GM12878 (cell line): Measurements from ENCODE around the gene ELANE.

ENCODE experiments used
- HCFC1 ChIP-seq: fragments of 150-350 bp; IDR thresholded peaks from 2 replicates; pipeline ENCODE4 v1.6.1; 2014; ENCODE audit warnings: low read length
- TAF1 ChIP-seq: IDR thresholded peaks from 2 replicates; pipeline ENCODE4 v1.6.1; 2011; ENCODE audit warnings: mild to moderate bottlenecking, low read depth, low read length, borderline replicate concordance
- YY1 ChIP-seq: IDR thresholded peaks from 2 replicates; pipeline ENCODE4 v1.6.1; 2011; ENCODE audit warnings: low read depth, mild to moderate bottlenecking, low read length
- TF ChIP-seq, protein P1 (sequence below): IDR thresholded peaks from 2 replicates; pipeline ENCODE4 v1.6.1; 2012; ENCODE audit warnings: low read depth, low read length, improper control_type of control experiment
- TF ChIP-seq, protein P2 (sequence below), 3 experiments: IDR thresholded peaks in 2 of 3; conservative IDR thresholded peaks in 1 of 3; 2 replicates each; pipeline ENCODE4 v1.5.1; 2011; ENCODE audit warnings: low read depth in 3 of 3, low read length in 3 of 3, mild to moderate bottlenecking in 3 of 3, control low read depth in 2 of 3, moderate library complexity in 2 of 3, inconsistent platforms in 1 of 3, mixed read lengths in 1 of 3; ENCODE audit not compliant: control insufficient read depth in 2 of 3, insufficient read depth in 1 of 3; ENCODE audit errors: extremely low read depth in 1 of 3

DNA sequence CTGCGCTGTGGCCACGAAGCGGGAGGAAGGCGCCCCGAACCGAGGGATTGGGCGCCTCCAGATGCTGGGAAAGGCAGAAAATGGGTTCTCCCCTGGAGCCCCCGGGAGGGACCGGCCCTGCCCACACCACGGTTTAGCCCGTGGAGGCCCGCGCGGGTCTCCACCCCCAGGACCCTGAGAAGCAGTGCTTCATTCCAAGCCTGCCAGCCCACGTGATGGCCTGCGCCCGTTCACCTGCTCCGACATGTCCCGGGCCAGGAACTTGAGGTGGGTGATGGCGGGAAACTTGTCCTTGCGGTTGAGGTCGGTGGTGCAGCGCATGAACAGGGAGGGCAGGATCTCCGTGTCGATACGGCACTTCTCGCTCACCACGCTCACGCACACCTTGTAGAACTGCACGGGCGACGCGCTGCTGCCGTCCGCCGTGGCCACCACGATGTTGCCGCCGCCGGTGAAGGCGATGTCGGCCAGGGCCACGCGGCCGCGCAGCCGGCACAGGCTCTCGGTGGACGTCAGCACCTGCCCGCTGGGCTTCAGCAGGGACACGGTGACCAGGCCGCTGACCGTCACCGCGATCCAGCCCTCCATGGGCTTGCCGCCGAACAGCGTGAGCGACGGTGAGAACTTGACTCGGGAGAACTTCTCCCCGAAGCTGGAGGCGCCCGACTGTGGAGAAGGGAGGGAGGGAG is 33.6 kb downstream of the ELANE start:
- TF ChIP-seq TAF1 (no peak), YY1 (no peak), HCFC1 (no peak)
- TF ChIP-seq, protein P1, sequence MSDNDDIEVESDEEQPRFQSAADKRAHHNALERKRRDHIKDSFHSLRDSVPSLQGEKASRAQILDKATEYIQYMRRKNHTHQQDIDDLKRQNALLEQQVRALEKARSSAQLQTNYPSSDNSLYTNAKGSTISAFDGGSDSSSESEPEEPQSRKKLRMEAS = no peak
- TF ChIP-seq, protein P2, sequence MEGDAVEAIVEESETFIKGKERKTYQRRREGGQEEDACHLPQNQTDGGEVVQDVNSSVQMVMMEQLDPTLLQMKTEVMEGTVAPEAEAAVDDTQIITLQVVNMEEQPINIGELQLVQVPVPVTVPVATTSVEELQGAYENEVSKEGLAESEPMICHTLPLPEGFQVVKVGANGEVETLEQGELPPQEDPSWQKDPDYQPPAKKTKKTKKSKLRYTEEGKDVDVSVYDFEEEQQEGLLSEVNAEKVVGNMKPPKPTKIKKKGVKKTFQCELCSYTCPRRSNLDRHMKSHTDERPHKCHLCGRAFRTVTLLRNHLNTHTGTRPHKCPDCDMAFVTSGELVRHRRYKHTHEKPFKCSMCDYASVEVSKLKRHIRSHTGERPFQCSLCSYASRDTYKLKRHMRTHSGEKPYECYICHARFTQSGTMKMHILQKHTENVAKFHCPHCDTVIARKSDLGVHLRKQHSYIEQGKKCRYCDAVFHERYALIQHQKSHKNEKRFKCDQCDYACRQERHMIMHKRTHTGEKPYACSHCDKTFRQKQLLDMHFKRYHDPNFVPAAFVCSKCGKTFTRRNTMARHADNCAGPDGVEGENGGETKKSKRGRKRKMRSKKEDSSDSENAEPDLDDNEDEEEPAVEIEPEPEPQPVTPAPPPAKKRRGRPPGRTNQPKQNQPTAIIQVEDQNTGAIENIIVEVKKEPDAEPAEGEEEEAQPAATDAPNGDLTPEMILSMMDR (IDR thresholded peaks at IDR 0.05 in 2 of 3, conservative IDR thresholded peaks at IDR 0.05 in 1 of 3; ENCODE audit: control insufficient read depth in 2 of 3, extremely low read depth in 1 of 3, insufficient read depth in 1 of 3, low read depth in 3 of 3, low read length in 3 of 3) = no peak
